GM18511 (cell line): ENCODE results near the gene SSUH2.
A peak's percentile ranks its signal among the peaks of the same experiment; 100 is the strongest.

Experiments
- ATAC-seq: cut with Tn5 transposase; IDR thresholded peaks from one replicate; pipeline ENCODE4 v1.9.1; 2021; ENCODE audit warnings: mild to moderate bottlenecking, moderate library complexity; ENCODE audit not compliant: unreplicated experiment

Gene SSUH2

DNA sequence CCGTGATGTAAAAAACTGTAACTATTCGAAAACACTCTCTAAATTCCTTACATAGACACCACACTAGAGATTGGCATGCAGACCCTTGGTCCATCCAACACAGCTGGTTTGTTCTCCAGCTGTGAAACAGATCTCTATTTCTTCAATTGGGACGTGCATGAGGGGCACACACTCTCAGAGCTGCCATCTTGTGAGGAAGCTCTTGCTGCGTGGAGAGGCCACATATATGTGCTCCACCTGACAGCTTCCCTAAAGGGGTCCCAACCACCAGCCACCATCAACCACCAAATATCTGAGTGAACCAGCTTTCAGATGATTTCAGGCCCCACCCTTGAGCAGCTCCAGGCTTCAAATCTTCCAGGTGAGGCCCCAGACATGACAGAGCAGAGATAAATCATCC, 25.6 kb downstream of the SSUH2 start:
- no peak for ATAC-seq

DNA sequence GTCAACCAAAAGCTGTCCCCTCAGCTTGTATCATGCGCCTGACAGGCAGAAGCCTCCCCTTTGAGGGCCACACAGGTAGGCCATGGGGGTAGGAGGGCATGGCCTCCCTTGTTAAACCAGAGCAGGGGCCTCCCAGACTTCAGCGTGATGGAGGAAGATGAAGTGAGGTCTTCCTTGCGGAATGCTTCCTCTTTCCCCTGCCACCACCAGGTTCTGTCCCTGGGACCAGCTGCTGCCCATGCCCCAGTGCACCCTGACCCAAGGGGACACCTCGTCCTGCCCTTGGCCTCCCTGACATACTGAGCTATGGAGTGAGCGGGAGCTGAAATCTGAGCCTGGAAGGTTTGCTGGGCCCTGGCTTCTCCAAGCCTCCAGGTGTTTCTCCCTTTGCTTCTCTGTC, 26.7 kb downstream of the SSUH2 start:
- no peak for ATAC-seq

DNA sequence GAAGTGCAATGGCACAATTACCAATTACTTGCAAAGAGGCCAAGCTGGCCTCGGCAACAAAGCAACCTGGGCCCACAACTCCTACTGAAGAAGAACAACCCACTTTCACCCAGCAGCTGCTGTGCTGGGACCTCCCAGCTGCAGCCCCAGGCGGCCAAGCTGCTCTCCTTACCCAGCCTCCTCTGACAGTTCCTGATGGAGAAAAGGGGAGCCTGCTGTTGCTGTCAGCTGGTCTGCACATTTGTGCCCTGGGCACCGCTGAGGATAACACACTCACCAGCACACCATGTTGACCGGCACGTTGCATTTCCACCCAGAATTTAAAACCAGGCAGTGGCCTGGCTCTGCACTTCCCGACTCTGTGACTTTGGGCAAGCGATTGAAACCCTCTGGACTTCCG, 33.6 kb downstream of the SSUH2 start:
- no peak for ATAC-seq

DNA sequence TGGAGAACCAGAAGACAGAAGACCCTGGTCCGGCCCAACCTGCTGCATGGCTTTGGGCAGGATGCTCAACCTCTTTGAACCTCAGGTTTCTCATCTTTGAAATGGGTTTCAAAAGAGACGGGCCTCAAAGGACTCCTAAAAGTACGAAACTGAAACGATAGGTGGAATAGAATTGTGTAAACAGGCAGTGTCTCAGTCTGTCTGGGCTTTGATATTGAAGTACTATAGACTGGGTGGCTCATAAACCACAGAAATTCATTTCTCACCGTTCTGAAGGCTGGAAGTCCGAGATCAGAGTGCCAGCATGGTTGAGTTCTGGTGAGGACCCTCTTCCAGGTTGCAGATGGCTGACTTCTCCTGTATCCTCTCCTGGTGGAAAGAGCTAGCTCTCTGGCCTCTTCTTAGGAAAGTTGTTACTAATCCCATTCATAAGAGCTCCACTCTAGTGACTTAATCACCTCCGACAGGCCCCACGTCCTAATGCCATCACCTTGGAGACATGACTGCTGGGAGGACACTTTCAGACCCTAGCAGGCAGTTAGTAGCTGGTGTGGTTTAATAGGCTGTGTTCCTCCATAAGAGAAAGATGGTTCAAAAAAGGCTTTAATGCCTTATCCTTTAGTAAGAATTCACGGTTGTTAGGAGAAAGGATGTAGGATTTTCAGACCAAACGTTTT, 35.7 kb downstream of the SSUH2 start:
- no peak for ATAC-seq

DNA sequence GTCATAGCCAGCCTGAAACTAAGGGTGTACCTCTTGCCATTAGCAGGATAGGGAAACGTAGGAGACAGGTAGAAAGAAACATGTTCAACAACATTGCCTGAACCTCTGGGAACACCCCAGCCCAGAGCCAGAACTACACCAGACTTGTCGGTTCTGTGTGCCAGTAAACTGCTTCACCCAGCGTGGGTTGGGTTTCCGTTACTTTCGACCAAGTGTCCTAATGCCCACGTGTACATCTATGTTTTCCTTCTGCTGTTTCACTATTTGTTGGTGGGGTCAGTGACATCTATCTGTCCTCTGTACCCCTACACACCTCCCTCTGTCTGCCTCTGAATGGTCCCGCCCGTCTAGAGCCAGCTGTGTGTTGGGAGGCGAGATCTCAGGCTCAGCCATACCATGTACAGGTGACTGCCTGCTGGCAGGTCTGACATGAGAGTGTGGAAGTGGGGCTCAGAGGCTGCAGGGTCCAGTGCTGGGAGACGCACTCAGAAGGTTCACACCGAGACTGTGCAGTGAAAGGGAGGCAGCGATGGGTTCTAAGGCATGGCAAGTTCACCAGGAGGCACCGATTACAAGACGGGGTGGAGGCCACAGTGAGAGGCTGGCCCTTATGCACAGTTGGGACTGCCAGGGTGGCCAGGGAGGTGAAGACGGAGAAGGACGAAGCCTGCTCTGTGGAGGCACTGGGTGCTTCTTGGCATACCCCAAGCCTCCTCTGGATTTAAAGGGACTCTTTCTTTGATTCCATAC, 36.4 kb downstream of the SSUH2 start:
- ATAC-seq, result no peak

DNA sequence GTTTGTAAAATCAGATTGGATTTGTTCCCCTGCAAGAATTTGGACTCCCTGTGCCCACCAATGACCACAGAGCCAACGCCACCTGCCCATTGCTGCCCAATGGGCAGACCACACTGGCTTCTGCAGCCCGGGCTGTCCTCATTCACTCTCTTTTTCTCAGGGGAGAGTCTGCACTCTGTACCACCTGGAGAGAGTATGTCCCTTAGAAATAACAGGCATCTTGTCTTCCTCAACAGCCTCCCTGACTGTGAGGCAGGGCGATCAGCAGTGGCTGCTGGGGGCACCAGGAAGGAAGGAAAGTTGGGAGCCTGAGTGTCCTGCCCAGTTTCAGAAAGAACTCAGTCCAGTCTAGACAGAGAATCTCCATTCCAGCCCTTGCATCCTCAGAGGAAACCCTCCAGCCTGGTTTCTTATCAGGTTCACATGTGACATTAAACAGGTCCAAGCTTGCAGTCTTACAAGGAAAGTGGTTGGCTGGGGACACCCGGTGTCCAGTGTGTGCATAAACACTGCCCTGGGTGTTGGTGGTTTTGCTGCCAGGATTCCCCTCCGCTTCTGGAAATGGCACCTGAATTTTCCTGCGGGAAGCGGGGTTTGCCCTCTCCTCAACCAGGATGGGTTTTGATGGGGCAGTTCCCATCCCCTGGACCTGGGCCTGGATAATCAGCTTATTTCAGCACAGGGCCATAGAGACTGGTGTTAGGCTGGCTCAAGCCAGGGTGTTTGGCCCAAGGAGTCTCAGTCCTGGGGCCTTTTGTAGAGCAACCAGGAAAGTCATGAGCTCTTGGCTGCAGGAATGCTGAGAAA, 37.2 kb downstream of the SSUH2 start:
- peak; percentile 59 for ATAC-seq

DNA sequence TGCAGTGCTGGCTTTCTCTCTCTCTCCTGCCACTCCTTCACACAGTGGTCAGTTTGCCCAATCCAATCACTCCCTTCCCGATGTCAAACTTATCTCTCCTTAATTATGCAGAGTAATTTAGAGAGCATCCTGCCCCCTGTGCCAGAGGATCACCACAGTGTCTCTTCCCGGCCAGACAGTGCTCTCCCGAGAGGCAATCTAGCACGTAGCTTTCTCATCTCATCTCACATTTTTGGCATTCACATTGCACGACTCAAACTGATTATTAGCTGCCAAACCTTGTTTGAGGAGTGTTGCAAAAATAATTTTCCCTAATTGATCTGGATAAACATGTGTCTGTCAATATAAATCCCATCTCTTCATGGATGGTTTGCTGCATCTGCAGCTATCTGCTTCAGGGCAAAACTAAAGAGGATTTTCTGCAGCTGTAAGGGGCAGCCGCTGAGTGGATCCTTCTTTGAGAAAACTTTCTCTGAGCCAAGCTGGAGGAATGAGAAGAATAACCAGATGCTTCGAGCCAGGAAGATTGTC, 37.8 kb downstream of the SSUH2 start:
- ATAC-seq, result no peak

DNA sequence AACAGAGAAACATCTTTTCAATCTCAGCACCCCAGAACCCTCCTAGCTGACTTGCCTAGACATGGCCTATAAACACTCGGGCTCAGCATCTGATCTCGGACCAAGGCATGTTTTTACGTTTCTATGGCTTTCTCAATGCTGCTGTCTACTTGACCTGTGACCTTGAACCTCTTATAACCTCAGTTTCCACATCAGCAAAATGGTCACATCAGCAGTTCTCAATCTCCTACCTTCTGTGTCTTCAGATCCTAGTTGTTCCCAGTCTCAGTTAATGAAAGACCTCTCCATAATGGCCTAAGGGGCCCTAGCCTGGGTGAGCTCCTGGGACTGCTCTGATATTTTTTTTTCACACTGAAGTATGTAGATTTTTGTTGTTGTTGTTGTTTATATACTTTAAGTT, 39.6 kb downstream of the SSUH2 start:
- no peak for ATAC-seq

DNA sequence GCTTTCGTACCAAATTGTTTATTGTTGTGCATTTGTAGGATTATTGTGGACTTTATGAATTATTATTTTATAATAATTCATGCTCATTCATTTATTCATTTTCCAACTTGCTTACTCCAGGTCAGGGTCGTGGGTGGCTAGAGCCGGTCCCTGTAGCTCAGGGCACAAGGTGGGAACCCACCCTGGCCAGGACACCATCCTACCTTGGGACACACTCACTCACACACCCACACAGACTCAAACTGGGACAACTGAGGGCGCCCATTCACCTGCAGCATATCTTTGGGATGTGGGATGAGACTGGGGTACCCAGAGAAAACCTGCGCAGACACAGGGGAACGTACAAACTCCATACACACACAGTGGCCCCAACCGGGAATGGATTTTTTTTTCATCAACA, 40.6 kb downstream of the SSUH2 start:
- no peak for ATAC-seq

DNA sequence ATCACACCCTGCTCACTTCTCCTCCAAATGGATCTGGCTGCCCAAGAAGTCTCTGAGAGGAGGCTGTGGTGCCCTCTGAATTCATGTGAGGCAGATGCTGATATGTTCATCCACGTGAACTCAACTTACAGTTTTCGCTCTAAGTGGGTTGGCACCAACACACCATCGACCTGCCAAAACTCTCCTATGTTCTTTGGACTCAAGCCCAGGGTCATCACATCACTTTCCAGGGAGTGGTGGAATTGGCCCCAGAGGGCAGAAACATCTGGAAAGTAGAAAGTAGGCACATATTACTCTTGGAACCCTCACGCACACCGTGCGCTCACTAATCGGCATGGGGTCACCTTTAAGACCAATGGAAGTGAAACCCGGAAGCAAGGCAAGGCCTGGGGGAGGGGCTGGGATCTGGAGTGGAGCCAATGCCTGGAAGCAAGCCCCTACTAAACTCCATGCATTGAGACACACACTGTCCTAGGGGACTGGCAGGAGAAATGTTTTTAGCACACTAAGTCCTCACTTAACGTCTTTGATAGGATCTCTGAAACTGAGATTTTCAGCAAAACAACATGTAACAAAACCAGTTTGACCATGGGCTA, 41.4 kb downstream of the SSUH2 start:
- ATAC-seq, result no peak

DNA sequence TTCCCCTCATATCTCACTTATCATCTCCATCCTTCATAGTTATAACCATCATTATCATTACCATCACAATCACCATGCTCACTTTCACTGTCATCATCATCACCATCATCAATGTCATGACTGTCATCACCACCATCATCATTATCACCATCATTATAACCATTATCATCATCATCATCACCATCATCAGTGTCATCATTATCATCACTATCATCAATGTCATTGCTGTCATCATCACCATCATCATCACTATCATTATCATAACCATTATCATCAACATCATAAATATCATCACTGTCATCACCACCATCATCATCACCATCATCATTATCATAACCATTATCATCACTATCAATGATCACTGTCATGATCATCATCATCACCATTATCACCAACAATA, 44.1 kb downstream of the SSUH2 start:
- ATAC-seq, result no peak

DNA sequence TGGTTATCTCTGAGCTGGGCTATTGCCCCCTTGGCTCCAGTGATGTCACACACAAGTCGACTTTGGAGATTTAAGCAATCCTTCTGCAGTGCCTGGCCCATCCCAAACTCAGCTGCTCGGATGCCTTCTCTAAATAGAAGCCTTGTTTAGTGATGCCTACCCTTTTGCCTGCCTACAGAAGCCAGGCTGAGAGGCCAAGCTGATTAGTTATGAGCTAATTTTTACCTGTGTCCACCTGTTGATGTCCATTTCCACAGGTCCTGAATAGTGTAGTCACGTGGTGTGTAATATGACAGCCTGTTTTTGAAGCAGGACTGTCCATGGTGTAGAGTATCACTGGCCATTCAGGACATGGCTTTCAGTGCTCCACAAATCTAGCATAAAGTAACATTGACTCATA, 45.5 kb downstream of the SSUH2 start:
- no peak for ATAC-seq

DNA sequence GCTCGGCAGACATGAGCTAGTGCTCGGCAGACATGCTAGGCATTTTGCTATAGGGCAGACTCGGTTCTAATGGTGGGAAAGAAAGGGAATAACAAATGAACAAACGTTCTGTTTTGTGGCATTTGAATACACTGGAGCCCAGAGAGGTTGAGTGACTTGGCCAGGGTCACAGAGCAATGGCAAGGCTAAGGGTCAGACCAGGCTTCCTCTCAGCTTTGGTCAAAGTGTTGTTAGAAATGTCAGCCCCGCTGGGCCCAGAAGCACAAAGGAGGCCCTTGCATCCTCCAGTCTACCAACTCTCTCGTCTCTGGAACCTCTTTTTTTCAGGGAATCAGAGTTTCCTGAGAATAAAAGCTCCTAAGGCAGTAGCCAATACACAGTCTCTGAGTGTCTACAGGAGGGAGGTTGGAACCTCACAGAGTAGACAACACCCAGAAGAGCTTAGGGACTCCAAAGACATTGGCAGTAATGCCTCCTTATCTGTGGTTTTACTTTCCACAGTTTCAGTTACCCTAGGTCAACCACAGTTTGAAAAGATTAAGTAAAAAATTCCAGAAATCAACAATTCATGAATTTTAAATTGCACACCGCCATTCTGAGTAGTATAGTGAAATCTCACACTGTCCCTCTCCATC, 47.3 kb downstream of the SSUH2 start:
- ATAC-seq, result no peak

DNA sequence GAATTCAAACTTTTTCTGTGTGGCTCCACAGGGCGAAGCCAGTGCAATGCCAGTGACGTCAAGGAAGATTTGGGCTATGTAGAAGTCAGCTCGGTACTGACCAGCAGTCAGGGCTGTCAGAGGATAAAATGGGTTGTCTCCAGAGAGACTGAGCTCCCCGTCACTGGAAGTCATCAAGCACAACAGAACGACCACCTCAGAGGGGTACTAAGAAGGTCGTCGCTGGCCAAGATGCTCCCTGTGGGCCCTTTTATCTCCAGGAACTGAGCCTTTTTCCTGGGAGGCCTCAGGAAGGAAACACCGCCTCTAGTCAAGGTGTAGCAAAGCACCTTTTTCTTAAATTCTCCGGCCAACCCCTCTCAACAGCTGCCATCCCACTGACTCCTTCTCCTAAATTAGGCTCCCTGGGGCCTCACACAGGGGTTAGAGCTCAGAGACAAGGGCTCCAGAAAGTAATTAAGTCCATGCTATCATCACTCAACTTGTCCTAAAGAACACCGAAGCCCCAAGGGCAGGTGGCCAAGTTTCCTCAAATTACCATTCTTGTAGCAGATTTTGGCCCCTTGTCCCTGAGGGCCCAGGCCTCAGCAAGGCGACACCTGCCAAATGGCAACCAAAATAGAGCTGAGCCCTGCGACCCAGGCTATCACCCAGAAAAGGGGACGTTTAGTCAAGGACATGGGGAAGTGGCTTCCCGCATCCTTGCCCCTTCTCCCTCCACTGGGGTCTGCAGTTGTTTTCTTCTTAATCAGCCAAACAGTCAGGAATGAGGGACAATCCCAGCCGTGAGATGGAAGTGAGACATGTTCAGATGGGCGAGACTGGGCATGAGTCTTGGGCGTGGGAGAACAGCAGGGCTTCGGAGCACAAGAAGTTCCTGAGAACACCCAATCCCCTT, 48.0 kb downstream of the SSUH2 start:
- ATAC-seq, result no peak

DNA sequence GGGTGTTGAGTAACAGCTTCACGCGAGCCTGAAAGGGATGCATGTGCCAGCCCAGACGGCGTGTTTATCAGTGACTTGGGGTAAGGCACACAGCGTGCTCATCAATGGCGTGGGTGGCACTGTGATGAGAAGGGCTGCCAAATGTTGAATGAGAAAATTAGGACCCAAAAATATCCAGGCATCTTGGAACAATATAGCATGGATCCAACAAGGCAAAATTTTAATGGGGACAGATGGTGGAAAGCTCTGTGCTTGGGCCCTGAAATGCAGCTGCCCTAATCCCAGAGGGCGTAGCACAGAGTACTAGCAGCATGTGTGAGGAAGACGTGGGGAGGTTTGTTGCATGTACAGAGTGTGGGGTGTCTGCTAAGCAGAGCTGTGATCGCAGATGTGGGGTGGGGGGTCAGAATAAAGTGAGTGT, 48.9 kb downstream of the SSUH2 start:
- ATAC-seq, result no peak

DNA sequence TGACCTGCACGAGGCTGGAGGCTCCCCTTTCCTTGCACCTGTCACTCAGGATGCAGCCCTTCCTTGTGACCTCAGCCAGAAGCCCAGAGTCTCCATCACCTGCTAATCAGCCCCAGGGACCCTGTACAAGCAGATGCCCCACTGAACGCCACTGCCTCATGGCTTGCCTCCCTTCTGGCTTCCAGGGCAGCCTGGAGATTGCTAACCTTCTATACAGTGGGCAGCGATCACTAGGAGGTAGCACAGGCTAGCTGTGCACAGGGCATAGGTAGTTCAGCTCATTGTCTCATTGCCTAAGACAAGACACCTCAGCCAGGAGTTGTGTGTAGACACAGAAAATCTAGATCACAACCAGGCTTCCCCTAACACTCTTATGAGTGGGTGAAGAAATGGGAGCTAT, 49.3 kb downstream of the SSUH2 start:
- no peak for ATAC-seq

DNA sequence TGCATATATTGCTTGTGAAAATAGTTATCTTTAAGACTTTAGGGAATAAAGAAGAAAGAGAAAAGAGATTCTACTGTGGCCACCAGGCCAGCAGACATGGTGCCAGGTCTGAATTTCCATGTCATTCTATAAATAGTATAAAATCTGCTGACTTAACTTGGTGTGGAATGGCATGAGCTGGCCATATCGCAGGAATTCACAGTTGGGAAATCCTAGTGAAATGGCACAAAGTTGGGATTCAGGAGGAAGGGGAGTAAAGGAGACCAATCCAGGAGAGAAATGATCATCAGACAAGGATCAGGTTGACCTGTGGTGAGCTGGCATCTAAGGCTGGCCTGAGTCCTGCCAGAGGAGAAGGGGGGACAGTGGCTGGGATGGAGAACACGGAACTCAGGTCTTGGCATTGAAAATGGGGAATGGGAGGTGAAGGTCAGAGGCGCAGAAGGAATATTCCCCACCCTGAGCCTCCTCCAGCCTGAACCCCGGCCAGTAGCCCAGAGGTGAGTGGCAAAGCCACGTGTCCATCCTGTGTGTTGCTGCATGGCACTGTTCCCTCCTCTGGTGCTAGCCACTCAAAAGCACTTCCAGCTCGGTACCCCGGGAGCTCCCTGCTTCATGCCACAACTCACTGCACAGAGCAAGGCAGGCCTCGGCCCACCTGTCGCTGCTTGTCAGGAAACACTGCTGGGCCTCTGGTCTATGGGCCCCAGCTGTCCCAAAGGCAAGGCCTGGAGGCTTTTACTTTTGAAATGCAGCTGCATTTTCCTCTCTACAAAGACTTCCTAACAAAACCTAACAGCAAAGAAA, 51.4 kb downstream of the SSUH2 start:
- ATAC-seq, result no peak

DNA sequence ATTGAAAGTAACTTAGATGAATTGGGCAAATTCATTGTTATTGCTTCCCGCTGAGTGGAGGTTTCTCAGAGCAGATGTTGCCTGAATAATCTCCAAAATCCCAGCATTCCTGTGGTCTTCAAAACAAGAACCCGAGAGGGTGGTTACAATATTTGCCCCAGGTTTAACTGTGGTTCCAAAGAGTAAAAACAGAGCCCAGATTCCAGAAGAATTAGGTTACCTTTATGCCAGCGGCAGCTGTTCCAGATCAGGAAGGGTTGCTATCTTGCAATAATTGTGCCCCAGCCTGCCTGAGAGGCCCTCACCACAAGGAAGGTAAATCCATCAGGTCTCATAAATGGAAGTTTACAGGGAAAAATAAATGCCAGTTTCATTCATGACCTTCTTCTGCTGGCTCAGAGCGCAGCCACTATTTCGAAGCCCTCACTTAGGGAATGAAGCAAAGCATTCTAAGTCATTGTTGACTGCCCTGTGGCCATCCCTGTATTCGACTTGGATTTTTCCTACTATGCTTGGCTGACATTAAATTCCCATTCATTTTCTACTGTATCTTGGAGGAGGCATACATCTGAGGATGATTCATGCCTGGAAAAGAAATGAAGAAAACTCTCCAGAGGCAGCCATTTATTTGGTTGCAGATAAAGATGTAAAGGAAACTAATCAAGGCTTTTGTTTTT, 54.6 kb downstream of the SSUH2 start:
- no peak for ATAC-seq
